ENCODE results near the gene AQP1.

AQP1 gene

GRCh38 chr7:30932562-30932961 lies 20.9 kb downstream of the AQP1 start:
- H3K4me3 ChIP-seq (ENCODE audit: low read depth, low read length): no peak overlapping the region
- no peak for TF ChIP-seq CTCF (IDR thresholded peaks at IDR 0.05; ENCODE audit: borderline replicate concordance, insufficient read depth, low read depth, low read length)

- no peak overlapping the region for H3K4me3 ChIP-seq (ENCODE audit: low read depth, low read length)
- TF ChIP-seq CTCF (IDR thresholded peaks at IDR 0.05; ENCODE audit: borderline replicate concordance, insufficient read depth, low read depth, low read length): no peak
These were observed 21.7 kb downstream of the AQP1 start for GRCh38 chr7:30933124-30933974.

GRCh38 chr7:30934225-30934624 lies 22.6 kb downstream of the AQP1 start:
- no peak for TF ChIP-seq CTCF (IDR thresholded peaks at IDR 0.05; ENCODE audit: borderline replicate concordance, insufficient read depth, low read depth, low read length)
- no peak overlapping the region for H3K4me3 ChIP-seq (ENCODE audit: low read depth, low read length)

- no peak for TF ChIP-seq CTCF (IDR thresholded peaks at IDR 0.05; ENCODE audit: borderline replicate concordance, insufficient read depth, low read depth, low read length)
These were observed 23.3 kb downstream of the AQP1 start for GRCh38 chr7:30934732-30935568.

GRCh38 chr7:30935569-30935877 lies 23.9 kb downstream of the AQP1 start:
- TF ChIP-seq CTCF (IDR thresholded peaks at IDR 0.05; ENCODE audit: borderline replicate concordance, insufficient read depth, low read depth, low read length): no peak
- H3K4me3 ChIP-seq (ENCODE audit: low read depth, low read length): no peak overlapping the region

More at GRCh38 chr7:30934732-30935568, 23.3 kb downstream of the AQP1 start:
- H3K4me3 ChIP-seq (ENCODE audit: low read depth, low read length): no peak overlapping the region

GRCh38 chr7:30936650-30937245 lies 25.1 kb downstream of the AQP1 start:
- no peak overlapping the region for H3K4me3 ChIP-seq (ENCODE audit: low read depth, low read length)
- no peak for TF ChIP-seq CTCF (IDR thresholded peaks at IDR 0.05; ENCODE audit: borderline replicate concordance, insufficient read depth, low read depth, low read length)

Data from GM12875 (cell line).